ENCODE data around the gene PPP1R37. TPM values are rescaled to one million over a fixed set of nuclear protein-coding genes. Genes with fewer than 3 reads are reported as not detected.

PPP1R37 gene
- total and polyA plus RNA-seq, 2 donors (not counting 3 experiments of a cell fraction or from before 2014, with no cell fraction given), result 16.2 to 27.1 TPM

DNA sequence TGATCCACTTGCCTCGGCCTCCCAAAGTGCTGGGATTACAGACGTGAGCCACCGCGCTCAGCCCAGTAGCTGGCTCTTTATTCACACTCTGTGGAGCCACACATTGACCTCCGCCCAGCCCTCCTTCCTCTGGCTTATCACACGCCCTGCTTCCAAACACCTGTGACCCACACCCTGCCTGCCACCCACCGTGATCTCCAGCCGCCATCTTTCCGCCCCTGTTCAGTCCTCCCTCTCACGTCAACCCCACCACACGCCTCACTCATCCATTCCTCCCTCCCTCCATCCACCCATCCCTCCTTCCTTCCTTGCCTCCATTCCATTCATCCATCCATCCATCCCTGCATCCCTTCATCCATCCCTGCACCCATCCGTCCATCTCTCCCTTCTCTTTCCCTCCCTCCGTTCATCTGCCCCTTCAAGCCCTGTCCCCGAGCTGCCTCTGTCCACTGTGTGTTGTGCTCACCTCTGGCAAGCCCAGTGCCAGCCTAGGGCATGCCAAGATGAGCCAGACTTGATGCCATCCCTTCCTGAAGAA lies 34.3 kb upstream of the PPP1R37 start:
- H3K9me3 ChIP-seq (replicated peaks; ENCODE audit: control insufficient read depth, insufficient read depth, low read length), result no peaks in the 10 kb centered on the region
- ChIA-PET POLR2A (no interaction called here), CTCF (interaction anchor here (1.0 to 2.5 kb wide), 24 partner anchors 8 to 286 kb away, joined by 3 to 31 read pairs (median 8); partner anchors contain the start of genes APOE, CLASRP, PPP1R37 and RELB)
- H3K9ac ChIP-seq (replicated peaks; ENCODE audit: extremely low read depth, insufficient read depth, low read length), result no peak overlapping the region
- BruUV-seq (replicated peaks), result no TSS peak
- H3K27me3 ChIP-seq (ENCODE audit: control insufficient read depth in 2 of 2, insufficient read depth in 2 of 2, low read length in 2 of 2), result no peaks in the 10 kb centered on the region
- no peak for DNase-seq (ENCODE audit: low read depth, low spot score)
- no peak overlapping the region for H3K4me3 ChIP-seq (replicated peaks in 1 of 3; ENCODE audit: insufficient read depth in 1 of 3, low read depth in 1 of 3, low read length in 3 of 3)
- no peaks in the 10 kb centered on the region for H3K9me1 ChIP-seq (replicated peaks; ENCODE audit: control insufficient read depth, extremely low read depth, insufficient read depth, low read length)
- H4K20me1 ChIP-seq (replicated peaks; ENCODE audit: control insufficient read depth, extremely low read depth, insufficient read depth, low read length), result no peaks in the 10 kb centered on the region
- FAIRE-seq, result no peak
- H3K27ac ChIP-seq (ENCODE audit: insufficient read depth, low read depth, low read length), result no peak overlapping the region
- no peak overlapping the region for H3K4me2 ChIP-seq (ENCODE audit: insufficient read depth, low read length)
- TF ChIP-seq EZH2 (IDR thresholded peaks at IDR 0.05; ENCODE audit: borderline replicate concordance, low read depth, low read length, severe bottlenecking) (no peak), POLR2AphosphoS5 (IDR thresholded peaks at IDR 0.05; ENCODE audit: insufficient read depth, low read depth, low read length) (no peak), JUN (IDR thresholded peaks at IDR 0.05; ENCODE audit: borderline replicate concordance, insufficient read depth, insufficient read length, low read depth) (no peak), POLR2A (IDR thresholded peaks at IDR 0.05; ENCODE audit: low read depth, low read length) (no peak), FOS (IDR thresholded peaks at IDR 0.05; ENCODE audit: borderline replicate concordance, insufficient read depth, low read length) (no peak)
- TF ChIP-seq, protein P1, sequence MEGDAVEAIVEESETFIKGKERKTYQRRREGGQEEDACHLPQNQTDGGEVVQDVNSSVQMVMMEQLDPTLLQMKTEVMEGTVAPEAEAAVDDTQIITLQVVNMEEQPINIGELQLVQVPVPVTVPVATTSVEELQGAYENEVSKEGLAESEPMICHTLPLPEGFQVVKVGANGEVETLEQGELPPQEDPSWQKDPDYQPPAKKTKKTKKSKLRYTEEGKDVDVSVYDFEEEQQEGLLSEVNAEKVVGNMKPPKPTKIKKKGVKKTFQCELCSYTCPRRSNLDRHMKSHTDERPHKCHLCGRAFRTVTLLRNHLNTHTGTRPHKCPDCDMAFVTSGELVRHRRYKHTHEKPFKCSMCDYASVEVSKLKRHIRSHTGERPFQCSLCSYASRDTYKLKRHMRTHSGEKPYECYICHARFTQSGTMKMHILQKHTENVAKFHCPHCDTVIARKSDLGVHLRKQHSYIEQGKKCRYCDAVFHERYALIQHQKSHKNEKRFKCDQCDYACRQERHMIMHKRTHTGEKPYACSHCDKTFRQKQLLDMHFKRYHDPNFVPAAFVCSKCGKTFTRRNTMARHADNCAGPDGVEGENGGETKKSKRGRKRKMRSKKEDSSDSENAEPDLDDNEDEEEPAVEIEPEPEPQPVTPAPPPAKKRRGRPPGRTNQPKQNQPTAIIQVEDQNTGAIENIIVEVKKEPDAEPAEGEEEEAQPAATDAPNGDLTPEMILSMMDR (IDR thresholded peaks at IDR 0.05; ENCODE audit: extremely low read depth in 1 of 2, insufficient read depth in 1 of 2, low read depth in 1 of 2, low read length in 2 of 2), result no peak
- TF ChIP-seq, protein P2, sequence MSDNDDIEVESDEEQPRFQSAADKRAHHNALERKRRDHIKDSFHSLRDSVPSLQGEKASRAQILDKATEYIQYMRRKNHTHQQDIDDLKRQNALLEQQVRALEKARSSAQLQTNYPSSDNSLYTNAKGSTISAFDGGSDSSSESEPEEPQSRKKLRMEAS (IDR thresholded peaks at IDR 0.05; ENCODE audit: insufficient read depth, insufficient read length), result no peak
- dilution Hi-C loops (cut with MboI; ENCODE audit: extremely low pct_ligation_motif_present, low sequenced_read_pairs) (no loop called here), intact Hi-C loops (cut with micrococcal nuclease) (loop anchor here (1.0 kb wide), 2 partner anchors 41 to 69 kb away; no protein-coding TSS in a partner anchor)
- no peak overlapping the region for H2AFZ ChIP-seq (ENCODE audit: low read depth, low read length)
- peaks cover 18 to 67% of the 10 kb centered on the region in 2 experiments for H3K36me3 ChIP-seq (ENCODE audit: control insufficient read depth in 2 of 2, extremely low read depth in 1 of 2, insufficient read depth in 2 of 2, low read length in 2 of 2)
- no peaks in the 10 kb centered on the region for H3K4me1 ChIP-seq (ENCODE audit: control insufficient read depth, extremely low read depth, insufficient read depth, low read length)
- no peaks in the 10 kb centered on the region for H3K79me2 ChIP-seq (ENCODE audit: control insufficient read depth, insufficient read depth, low read length)

All from endothelial cell of umbilical vein (primary cell).